ENCODE data around the gene HERPUD2.

DNA sequence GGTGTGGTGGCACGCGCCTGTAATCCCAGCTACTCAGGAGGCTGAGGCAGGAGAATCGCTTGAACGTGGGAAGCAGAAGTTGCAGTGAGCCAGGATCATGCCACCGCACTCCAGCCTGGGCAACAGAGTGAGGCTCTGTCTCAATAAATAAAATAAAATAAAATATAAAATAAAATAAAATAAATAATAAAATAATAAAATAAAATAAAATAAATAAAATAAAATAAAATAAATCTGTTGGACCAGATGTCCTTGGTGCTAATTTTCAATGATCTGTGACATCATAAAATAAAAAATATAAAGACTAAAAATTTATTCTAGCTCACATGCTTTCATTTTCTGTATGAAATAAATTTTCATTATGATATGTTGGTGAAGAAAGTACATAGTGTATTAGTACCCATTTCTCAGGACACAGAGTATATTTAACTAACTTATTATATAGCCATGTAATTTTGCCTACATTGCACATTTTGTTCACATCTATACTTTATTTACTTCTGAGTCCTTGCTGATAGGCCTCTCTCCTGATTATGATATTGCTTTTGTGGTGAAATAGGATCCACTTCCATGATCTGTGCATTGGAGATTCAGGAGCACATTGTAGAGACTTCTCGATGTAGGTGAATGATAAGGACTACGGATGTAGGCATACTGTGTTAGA, 17.8 kb upstream of the HERPUD2 start:
- no peak for TF ChIP-seq EZH2phosphoT487 (IDR thresholded peaks at IDR 0.05; ENCODE audit: insufficient read depth, low read depth)
- TF ChIP-seq EZH2 (IDR thresholded peaks at IDR 0.05; ENCODE audit: insufficient read depth, poor library complexity, severe bottlenecking): no peak
